GM12865 (cell line): Measurements from ENCODE around the gene C11orf21.

Experiments
- DNase-seq: peaks from one replicate; pipeline ENCODE4 v3.0.0; 2010; ENCODE audit warnings: low read depth
- H3K4me3 ChIP-seq: 2 replicates; pipeline ENCODE4 v1.5.1; 2011; ENCODE audit warnings: mild to moderate bottlenecking, low read depth, low read length, control low read depth
- TF ChIP-seq, protein P1 (sequence below): IDR thresholded peaks from 2 replicates; pipeline ENCODE4 v1.5.1; 2011; ENCODE audit warnings: low read length, control low read depth, low read depth, inconsistent platforms; ENCODE audit not compliant: insufficient read depth; ENCODE audit errors: missing control alignments

The C11orf21 gene

DNA sequence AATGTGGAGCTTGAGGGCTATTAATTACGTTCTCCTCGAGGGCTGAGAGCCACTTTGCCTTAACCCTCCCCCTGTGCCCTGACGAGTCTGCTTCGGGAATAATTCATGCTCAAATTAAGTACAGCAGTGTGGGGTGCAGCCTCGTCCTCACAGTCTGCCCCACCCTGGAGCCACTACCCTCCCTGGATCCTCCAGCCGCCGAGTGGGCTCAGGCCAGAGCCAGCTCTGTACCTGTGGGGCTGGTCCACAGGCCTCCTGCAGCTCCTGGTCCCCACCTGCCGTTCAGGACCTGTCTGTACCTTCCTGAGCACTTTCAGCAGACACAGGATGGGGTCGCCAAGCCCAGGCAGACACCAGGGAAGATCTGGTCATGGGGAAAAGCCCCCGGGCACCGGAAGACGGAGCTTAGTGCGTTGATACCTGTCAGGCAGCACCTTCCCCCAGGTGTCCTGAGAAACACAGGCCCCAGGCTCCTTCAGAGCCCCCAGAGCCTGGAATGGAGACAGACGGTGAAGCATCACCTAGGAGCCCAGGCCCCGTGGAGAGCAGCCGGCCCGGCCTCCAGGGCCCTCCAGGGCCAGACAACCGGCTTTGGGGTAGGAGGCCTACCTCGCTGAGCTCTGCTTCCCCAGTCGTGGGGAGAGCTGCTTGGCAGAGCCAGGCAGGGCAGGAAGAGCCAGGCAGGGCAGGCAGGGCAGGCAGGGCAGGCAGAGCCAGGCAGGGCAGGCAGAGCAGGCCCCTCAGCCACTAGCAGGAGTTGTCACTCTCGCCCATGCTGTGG is 9.8 kb upstream of the C11orf21 start:
- no peak for DNase-seq
- H3K4me3 ChIP-seq, result no peak overlapping the region
- TF ChIP-seq, protein P1, sequence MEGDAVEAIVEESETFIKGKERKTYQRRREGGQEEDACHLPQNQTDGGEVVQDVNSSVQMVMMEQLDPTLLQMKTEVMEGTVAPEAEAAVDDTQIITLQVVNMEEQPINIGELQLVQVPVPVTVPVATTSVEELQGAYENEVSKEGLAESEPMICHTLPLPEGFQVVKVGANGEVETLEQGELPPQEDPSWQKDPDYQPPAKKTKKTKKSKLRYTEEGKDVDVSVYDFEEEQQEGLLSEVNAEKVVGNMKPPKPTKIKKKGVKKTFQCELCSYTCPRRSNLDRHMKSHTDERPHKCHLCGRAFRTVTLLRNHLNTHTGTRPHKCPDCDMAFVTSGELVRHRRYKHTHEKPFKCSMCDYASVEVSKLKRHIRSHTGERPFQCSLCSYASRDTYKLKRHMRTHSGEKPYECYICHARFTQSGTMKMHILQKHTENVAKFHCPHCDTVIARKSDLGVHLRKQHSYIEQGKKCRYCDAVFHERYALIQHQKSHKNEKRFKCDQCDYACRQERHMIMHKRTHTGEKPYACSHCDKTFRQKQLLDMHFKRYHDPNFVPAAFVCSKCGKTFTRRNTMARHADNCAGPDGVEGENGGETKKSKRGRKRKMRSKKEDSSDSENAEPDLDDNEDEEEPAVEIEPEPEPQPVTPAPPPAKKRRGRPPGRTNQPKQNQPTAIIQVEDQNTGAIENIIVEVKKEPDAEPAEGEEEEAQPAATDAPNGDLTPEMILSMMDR, result no peak

DNA sequence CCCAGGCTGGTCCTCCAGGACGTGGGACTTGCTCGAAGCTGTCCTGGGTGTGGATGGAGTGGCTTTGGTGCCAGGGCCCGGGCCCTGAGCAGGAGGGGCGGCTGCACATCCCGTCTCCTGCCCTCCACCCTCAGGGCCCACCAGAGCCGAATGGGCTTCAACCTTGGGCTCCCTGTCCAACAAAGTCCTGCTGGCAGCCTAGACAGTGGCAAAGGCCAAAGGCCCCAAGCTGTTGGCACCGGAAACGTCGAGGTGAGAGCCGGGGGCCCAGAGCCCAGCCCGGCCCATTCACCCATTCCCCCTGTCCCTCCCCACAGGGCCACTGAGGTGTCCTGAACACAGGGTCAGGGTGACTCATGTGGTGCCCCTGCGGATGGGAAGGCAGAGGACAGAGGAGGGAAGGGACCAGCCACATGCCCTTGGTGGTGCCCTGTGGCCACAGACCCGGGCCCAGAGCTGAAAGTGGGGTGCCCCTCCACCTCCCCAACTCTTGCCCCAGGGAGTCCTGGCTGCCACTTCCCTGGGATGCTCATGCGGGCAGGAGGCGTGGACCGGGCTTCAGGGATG is 9.2 kb upstream of the C11orf21 start:
- H3K4me3 ChIP-seq, result no peak overlapping the region
- TF ChIP-seq, protein P1, result no peak
- DNase-seq, result no peak

DNA sequence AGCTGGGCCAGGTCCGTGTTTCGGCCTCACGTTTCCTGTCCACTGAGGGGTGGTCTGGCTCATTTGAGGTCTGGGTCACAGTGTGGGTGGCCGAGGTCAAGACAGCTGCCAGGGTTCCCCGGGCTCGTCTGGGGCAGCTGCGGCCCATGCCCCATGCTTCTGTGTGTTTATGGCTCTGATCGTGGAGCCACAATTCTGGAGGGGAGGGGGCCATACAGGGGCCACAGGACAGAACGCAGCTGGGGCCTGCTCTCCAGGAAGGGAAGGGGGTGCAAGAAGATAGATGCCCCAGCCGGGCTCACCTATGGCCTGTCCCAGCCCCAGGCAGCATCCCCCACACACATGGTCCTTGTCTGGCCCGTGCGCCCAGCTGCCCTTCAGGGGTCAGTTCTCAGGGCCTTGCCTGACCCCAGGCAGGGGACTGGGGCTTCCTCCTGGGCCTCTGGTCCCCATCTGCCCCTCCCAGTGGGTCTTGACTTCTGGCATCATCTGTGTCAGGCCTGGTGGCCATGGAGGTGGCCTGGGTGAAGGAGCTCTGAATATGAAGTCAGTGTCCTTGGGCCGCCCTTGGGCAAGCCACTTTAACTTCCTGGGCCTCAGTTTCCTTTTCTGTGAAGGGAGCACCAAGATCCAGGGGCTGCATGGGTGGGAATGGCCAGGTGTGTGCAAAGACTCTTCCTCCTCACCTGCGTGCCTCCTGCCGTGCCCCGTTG is 8.5 kb upstream of the C11orf21 start:
- no peak for DNase-seq
- TF ChIP-seq, protein P1, result no peak
- no peak overlapping the region for H3K4me3 ChIP-seq

DNA sequence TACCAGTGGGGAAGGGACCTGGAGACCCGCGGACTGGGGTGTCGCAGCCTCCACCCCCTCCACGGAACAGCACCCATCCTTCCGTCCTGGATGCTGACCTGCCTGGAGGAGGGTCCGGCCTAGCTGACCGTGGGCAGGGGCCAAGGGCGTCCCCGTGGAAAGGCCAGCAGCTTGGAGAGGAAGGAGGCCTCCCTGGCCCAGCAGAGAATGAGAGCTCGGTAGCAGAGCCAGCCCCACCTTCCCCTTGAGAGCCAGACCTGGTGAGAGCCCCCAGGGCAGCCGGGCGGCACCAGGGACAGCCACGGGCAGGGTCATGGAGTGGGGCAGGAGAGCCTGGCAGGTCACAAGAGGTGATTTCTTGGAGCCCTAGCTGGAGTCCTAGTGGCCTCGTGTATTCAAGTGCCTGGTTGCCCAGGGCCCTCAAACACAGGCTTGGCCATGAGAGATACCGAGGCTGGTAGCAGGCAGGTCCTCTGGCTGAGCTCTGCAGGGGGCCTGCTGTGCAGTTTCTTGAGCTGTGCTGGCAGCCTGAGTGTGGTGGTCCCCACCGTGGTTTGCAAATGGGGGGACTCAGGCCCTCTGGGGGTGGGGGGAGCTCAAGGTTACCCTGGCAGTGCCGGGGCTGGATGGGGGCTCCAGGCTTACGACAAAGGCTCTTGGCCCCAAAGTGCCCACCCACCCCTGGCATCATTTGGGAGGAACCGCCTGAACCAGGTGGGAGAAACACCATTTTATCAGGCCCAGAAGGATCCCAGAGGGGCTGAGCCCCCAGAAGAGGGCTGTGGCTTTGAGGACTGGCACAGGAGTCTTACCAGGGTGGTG is 7.7 kb upstream of the C11orf21 start:
- TF ChIP-seq, protein P1, result no peak
- no peak for DNase-seq
- H3K4me3 ChIP-seq, result no peak overlapping the region

DNA sequence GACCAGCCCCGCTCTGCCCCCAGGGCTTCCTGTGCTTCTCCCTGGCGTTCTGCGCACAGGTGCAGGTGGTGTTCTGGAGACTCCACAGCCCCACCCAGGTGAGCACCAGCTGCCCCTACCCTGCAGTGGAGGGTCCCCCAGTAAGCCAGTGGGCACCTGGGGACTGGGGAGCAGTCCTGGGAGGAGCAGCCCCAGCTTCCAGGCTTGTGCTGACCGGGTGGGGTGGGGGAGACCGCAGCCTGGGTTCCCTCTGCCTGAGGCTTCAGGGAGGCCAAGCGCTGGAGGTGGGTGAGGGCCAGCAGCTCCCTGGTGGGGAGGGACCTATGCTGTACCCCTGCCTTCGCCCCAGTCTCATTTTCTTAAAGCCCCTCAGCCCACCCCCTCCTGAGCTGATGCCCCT is 7.0 kb upstream of the C11orf21 start:
- no peak overlapping the region for H3K4me3 ChIP-seq
- DNase-seq, result no peak
- TF ChIP-seq, protein P1, result no peak

DNA sequence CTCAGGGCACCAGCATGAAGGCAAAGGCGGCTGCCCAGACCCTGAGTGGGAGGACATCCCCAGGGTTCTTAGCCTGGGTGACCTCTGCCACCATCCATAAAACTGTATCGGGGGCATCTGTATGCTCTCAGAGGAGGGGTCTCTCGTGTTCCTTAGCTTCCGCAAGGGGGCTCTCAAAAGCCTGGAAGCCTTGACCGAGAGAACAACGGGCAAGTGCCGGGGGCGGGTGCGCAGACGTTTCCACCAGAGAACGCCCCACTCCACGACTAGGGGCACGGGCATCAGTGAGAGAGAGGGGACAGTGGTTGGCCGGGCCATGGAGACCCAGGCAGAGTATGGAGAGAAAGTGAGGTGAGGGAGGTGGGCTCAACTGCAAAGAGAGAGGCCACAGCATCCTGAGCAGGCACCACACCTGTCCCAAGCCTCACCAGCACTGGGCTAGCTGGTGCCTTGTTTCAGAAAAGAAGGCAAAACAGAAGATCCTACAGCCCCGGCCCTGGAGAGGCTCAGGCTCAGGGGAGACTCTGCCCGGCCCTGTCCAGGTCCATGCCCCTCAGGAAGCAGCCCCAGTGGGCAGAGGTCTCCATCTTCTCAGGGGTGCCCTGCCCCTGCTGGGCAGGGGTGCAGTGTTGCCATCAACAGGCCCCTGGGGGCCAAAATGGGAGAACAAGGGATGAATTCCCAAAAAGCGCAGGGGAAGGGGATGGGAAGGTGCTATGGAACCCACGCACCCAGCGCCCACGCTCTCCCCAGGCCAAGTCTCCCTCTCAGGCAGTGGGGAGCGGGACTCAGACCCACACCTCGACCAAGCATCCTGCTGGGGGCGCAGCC is 6.0 kb upstream of the C11orf21 start:
- TF ChIP-seq, protein P1, result no peak
- DNase-seq, result no peak
- no peak overlapping the region for H3K4me3 ChIP-seq
